Cardiac fibroblast (primary cell): ENCODE results near the gene MEGF11.
"Not testable (repeated sequence)": the region's sequence is repeated elsewhere in the genome, so short reads cannot be mapped to it uniquely, and the experiment has no call there.

Experiments
- DNase-seq, 2 donors: peaks; one replicate each; pipeline versions ENCODE4 v3.0.0 to v3.0.0-alpha.2; 2010; ENCODE audit warnings: low read depth in 2 of 2
- H3K4me3 ChIP-seq, 2 donors: replicated peaks in 1 of 2; 1 replicate in 1 of 2; 2 replicates in 1 of 2; pipeline ENCODE4 v1.5.1; 2011; ENCODE audit warnings: low read depth in 2 of 2, low read length in 2 of 2, mild to moderate bottlenecking in 2 of 2, moderate library complexity in 1 of 2
- TF ChIP-seq, protein P1 (sequence below): IDR thresholded peaks from one replicate; pipeline ENCODE4 v1.5.1; 2011; ENCODE audit warnings: low read depth, mild to moderate bottlenecking, low read length, inconsistent platforms

Gene MEGF11

DNA sequence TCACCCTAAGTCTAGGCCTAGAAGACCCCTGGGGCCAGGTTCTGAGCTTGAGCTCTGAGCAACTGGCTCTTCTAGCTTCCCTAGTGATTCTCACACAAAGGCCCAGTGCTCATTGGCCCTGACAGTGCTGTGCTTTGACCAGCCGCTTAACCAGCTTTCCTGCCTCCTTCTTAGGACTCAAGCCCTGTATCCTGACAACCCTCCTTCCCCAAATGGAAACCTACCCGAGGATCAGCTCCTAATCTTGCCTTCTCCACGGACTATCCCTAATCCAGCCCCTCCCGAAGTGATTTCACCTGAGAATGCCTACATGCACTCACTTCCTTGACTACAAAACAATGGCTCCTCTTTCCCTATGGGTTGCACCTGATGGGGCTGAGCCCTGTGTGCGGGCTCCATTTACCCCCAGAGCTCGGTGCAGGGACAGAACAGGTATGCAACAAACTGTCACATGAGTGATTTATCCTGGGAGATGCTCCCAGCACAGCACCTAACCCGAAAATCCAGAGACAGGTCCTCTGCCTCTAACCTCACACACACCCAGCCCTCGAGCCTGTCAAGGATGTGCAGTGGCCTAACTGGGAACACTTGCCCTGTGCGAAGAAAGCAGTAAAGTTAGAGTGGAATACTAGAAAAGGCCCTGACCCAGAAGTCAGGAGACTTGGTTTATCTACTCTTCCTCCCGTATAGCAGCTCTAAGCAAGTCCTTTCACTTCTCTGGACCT lies 2.3 kb downstream of the MEGF11 start:
- no peak overlapping the region for H3K4me3 ChIP-seq
- no peak for DNase-seq
- TF ChIP-seq, protein P1, sequence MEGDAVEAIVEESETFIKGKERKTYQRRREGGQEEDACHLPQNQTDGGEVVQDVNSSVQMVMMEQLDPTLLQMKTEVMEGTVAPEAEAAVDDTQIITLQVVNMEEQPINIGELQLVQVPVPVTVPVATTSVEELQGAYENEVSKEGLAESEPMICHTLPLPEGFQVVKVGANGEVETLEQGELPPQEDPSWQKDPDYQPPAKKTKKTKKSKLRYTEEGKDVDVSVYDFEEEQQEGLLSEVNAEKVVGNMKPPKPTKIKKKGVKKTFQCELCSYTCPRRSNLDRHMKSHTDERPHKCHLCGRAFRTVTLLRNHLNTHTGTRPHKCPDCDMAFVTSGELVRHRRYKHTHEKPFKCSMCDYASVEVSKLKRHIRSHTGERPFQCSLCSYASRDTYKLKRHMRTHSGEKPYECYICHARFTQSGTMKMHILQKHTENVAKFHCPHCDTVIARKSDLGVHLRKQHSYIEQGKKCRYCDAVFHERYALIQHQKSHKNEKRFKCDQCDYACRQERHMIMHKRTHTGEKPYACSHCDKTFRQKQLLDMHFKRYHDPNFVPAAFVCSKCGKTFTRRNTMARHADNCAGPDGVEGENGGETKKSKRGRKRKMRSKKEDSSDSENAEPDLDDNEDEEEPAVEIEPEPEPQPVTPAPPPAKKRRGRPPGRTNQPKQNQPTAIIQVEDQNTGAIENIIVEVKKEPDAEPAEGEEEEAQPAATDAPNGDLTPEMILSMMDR: no peak

DNA sequence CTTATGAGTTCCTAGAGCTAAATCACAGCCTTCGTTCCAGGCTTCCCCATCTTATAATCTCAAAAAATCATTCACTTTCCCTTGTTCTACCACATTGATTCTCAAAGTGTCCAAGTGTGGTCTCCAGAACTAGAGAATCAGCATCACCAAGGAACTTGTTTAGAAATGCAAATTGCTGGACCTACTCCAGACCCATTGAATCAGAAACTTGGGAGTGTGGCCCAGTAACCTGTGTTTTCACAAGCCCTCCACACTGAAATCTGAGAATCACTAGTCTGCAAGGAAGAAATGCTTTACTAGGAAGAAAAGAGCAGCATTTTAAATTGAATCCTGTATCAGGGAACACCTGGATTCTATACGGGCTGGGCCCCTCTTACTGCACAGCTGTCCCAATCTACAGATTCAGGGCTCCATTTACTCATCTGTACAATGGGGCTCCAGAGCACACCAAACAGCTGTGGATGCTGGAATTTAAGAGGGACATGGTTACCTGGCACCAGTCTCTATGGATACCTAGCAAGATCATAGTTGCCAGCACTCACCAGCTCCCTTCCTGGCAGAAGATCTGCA lies 3.9 kb downstream of the MEGF11 start:
- no peak for DNase-seq
- no peak overlapping the region for H3K4me3 ChIP-seq
- TF ChIP-seq, protein P1: no peak

DNA sequence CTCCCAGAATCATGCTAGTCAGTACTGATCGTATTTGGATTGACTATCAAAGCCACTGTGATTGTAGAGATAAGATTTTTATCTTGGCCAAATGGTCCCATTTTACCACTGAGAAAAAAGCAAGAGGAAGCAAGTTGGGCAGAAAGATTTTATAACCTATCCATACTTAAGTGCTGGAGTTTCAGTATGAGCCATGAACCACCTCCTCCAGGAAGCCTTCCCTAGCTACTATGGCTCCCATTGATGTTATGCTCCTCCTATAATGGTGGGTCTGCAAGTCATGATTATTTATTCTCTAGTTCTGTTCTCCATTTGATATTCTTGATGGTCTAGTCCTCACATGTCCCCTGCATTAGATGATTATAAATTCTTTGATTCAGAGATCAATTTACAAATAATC lies 6.6 kb downstream of the MEGF11 start:
- no peak overlapping the region for H3K4me3 ChIP-seq
- TF ChIP-seq, protein P1: no peak
- DNase-seq: no peak

DNA sequence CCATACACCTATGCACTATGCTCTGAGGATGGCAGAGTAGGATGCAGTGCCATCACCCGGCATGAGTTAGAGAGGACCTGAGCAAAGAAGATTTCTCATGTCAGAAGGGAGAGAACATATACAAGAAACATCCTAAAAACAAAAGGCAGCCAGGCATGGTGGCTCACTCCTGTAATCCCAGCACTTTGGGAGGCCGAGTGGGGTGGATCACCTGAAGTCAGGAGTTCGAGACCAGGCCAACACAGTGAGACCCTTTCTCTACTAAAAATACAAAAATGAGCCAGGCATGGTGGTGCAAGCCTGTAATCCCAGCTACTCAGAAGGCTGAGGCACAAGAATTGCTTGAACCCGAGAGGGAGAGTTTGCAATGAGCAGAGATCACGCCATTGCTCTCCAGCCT lies 7.7 kb downstream of the MEGF11 start:
- not testable (repeated sequence) for DNase-seq, H3K4me3 ChIP-seq

DNA sequence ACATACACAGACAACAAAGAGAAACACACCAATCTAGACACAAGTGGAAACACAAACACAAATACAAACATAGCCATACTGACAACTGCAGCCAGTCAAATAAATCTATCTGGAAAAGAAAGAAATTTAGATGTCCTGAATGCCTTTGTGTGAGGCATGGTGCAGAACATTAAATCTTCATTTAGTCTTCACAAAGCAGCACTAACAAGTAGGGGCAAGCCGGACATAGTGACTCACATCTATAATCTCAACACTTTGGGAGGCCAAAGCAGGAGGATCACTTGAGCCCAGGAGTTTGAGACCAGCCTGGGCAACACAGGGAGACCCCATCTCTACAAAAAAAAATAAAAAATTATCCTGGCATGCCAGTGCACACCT lies 11.7 kb downstream of the MEGF11 start:
- no peak for DNase-seq
- H3K4me3 ChIP-seq: no peak overlapping the region
- TF ChIP-seq, protein P1: no peak

DNA sequence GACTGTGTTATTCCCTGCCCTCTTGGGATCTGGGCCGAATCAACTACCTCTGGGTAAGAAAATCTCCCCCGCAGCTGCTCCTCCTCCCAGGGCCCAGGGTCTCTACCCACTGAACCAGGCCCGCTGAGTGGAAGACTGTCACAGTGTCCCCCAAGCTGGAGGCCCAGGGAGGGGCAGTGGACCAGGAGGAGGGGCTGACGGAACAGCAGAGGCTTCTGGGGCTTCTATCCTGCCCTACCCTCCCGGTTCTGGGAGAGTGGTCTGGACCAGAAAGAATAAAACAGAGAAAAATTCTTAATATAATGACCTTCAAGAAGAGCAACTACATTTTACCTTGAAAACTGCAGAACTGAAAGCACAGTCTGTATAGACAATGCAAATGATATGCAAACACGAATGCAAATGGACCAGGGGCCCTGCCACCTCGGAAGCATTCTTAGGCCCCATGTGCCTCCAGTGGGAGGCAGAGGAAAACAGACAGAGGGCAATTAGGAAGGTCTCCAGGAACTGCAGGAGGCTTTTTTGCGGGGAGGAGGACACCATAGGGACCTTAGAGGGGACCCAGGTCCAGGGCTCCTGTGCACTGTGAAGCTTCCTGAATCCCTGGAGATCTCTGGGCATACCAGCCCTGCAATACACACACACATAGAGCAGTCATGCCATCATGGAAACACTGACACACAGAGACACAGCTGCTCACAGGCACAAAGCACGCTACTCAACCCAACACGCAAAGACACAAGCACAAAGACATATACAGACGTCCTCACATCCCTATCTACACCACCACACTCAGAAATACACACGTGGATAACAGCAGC lies 12.3 kb downstream of the MEGF11 start:
- H3K4me3 ChIP-seq: no peak overlapping the region
- TF ChIP-seq, protein P1: no peak
- no peak for DNase-seq

DNA sequence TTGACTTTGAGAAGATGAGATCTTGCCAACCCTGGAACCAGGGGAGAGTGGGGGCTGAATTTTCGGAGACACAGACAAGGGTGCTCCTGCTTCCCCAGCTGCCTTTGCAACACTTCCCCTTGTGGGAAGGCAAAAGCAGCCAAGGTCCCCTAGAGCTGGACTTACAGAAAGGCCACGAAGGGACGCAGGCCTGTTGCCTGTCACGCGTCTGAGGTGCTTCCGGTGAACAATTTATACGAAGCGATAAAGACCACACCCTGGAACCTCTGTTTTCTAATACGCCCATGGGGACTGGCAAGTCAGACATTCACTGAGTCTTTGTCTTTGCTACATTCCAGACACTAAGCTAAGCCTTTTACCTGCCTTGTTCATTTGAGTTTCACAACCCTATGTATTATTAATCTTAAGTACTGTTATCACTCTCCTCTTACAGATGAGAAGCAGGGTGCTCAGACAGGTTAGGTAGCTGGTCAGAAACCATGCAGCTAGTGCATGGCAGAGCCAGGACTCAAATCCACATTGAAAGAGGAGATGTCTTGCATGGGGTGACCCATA lies 13.2 kb downstream of the MEGF11 start:
- TF ChIP-seq, protein P1: no peak
- H3K4me3 ChIP-seq: no peak overlapping the region
- DNase-seq: no peak
